H1 (cell line): ENCODE measurements around the gene JAG2.

Experiments
- ATF3 ChIP-seq: IDR thresholded peaks from 2 replicates; pipeline ENCODE4 v1.6.1; 2011; ENCODE audit warnings: low read depth, mild to moderate bottlenecking, low read length; ENCODE audit not compliant: insufficient read depth
- CHD7 ChIP-seq: fragments of 300-600 bp; sonication (generic); IDR thresholded peaks from 2 replicates; pipeline ENCODE4 v1.7.1; 2012; ENCODE audit warnings: low read length, moderate library complexity, mild to moderate bottlenecking, inconsistent platforms; ENCODE audit not compliant: insufficient replicate concordance
- CTCF ChIP-seq, 3 experiments: IDR thresholded peaks; 1 replicate in 2 of 3; 2 replicates in 1 of 3; pipeline versions ENCODE4 v1.5.1 to v1.6.1; 2011; ENCODE audit warnings: low read length in 3 of 3, mild to moderate bottlenecking in 3 of 3, inconsistent platforms in 2 of 3, low read depth in 1 of 3, moderate library complexity in 1 of 3; ENCODE audit not compliant: insufficient read depth in 1 of 3; ENCODE audit errors: control extremely low read depth in 1 of 3
- E2F6 ChIP-seq: IDR thresholded peaks from 2 replicates; pipeline ENCODE4 v1.6.1; 2012; ENCODE audit warnings: inconsistent platforms
- EZH2 ChIP-seq: fragments of 200-600 bp; sonication (generic); IDR thresholded peaks from 2 replicates; pipeline ENCODE4 v1.7.1; 2012; ENCODE audit warnings: low read depth, mild to moderate bottlenecking, moderate library complexity, low read length, inconsistent platforms; ENCODE audit not compliant: severe bottlenecking
- POLR2AphosphoS5 ChIP-seq: IDR thresholded peaks from 2 replicates; pipeline ENCODE4 v1.6.1; 2011; ENCODE audit warnings: low read depth, low read length
- SP1 ChIP-seq: IDR thresholded peaks from 2 replicates; pipeline ENCODE4 v1.6.1; 2011; ENCODE audit warnings: low read depth, low read length
- SRF ChIP-seq: IDR thresholded peaks from 2 replicates; pipeline ENCODE4 v1.6.1; 2011; ENCODE audit warnings: mild to moderate bottlenecking, low read depth, low read length, moderate library complexity
- TAF7 ChIP-seq: optimal IDR thresholded peaks from 2 replicates; pipeline ENCODE3; 2011; ENCODE audit warnings: low read depth, mild to moderate bottlenecking, inconsistent platforms, low read length, moderate library complexity, borderline replicate concordance
- USF2 ChIP-seq: IDR thresholded peaks from 2 replicates; pipeline ENCODE4 v1.6.1; 2011; ENCODE audit warnings: low read length, improper control_type of control experiment

- TF ChIP-seq EZH2, result no peak
- no peak for TF ChIP-seq SRF
- no peak for TF ChIP-seq TAF7
- TF ChIP-seq CTCF (IDR thresholded peaks at IDR 0.05; ENCODE audit: control extremely low read depth in 1 of 3, insufficient read depth in 1 of 3, low read depth in 1 of 3, low read length in 3 of 3), result no peak
- no peak for TF ChIP-seq POLR2AphosphoS5
- no peak for TF ChIP-seq SP1
- no peak for TF ChIP-seq ATF3
- no peak for TF ChIP-seq CHD7
- no peak for TF ChIP-seq USF2
- no peak for TF ChIP-seq E2F6
Observed at GRCh38 chr14:105150368-105151083, 18.1 kb downstream of the JAG2 start.
